Caki2 (cell line): ENCODE measurements around the gene POLR2J. TPM values are rescaled to one million over a fixed set of nuclear protein-coding genes. Genes with fewer than 3 reads are reported as not detected.

Experiments used
- DNase-seq: peaks from one replicate; pipeline ENCODE4 v3.0.0-alpha.2; 2015; ENCODE audit warnings: low read depth
- in situ Hi-C: cut with HindIII; loops from 2 replicates; pipeline ENCODE4 v1.10.0; 2016; ENCODE audit warnings: low sequenced_read_pairs, low pct_unique_long_range_greater_than_20kb, mixed read lengths
- total RNA-seq: library from RNA; depleted of rRNA; stranded (reverse); fragments of >200 nt; shearing (Covaris generic); gene quantifications from 2 replicates; pipeline ENCODE4 v1.2.3, GENCODE V29; 2014; ENCODE audit warnings: low replicate concordance; rRNA removed

The POLR2J gene
- total RNA-seq, 1 experiment from 2014 or later, result 53.0 TPM

GRCh38 chr7:102426268-102427018 is 52.3 kb downstream of the POLR2J start:
- in situ Hi-C loops, result no loop called here
- DNase-seq, result no peak

GRCh38 chr7:102425639-102426267 is 53.0 kb downstream of the POLR2J start:
- DNase-seq, result peak; percentile 75
- in situ Hi-C loops, result no loop called here

DNA sequence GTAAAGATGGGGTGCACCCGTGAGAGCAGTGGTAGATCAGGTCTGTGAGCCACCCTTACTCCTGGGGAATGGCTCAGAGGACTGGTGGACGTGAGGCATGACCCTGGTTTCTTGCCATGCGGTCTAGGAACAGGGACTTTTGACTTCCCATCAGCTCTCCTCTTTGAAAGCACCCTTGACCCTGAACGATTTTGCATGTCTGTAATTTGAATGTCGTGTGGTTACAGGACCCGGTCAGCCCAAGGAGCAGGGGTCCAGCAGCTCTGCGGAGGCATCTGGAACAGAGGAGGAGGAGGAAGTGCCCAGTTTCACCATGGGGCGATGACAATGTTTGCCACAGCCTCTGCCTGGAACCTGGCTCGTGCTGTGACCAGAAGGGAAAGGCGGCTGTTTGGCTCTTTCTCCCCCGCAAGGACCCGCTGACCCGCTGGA is 53.9 kb downstream of the POLR2J start:
- in situ Hi-C loops, result no loop called here

DNA sequence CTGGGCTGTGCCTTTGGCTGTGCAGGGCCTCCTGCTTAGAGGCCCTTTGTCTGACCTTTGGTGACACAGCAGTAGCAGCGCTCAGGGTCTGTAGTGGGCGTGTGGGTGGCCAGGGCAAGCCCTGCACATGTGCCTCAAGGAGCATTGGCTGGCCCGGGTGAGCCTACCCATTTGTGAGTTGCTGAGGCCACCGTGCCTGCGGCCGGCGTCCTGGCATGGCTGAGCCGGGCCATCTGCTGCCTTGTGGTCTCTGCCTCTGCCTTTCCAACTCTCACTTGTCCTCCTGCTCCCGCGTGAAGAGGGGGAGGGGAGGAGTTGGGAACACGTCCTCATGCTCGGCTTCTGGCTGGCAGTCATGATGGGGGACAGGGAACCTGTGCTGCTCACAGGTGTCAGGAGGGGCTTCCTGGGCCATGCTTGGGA is 54.6 kb downstream of the POLR2J start:
- in situ Hi-C loops, result no loop called here
- DNase-seq, result no peak

More for the DNA sequence above, 53.9 kb downstream of the POLR2J start:
- no peak for DNase-seq

Other genes starting within 250 kb of the POLR2J start
- 7.0 and 16.5 TPM in 2 replicates for gene SH2B2, start 192.1 kb downstream of the POLR2J start, total RNA-seq
- gene SPDYE6, start 122.5 kb downstream of the POLR2J start, total RNA-seq, result not detected in 2 replicates
- 26.1 and 26.2 TPM in 2 replicates for gene PRKRIP1, start 82.6 kb downstream of the POLR2J start, total RNA-seq
- gene ORAI2, start 45.3 kb downstream of the POLR2J start, total RNA-seq, result 76.0 and 106 TPM in 2 replicates
- 15.6 and 49.2 TPM in 2 replicates for gene ALKBH4, start 14.1 kb downstream of the POLR2J start, total RNA-seq
- 35.4 and 47.4 TPM in 2 replicates for gene LRWD1, start 13.9 kb downstream of the POLR2J start, total RNA-seq
- gene RASA4B, start 38.9 kb upstream of the POLR2J start, total RNA-seq, result 1.2 and 2.2 TPM in 2 replicates
- 27.6 TPM in 1 of 2 replicates, not detected in the other for gene UPK3BL2, start 64.8 kb upstream of the POLR2J start, total RNA-seq
- not detected in 2 replicates for gene SPDYE2, start 72.3 kb upstream of the POLR2J start, total RNA-seq
- gene POLR2J3, start 93.7 kb upstream of the POLR2J start, total RNA-seq, result 4.3 and 16.9 TPM in 2 replicates
- 2.9 and 6.9 TPM in 2 replicates for gene RASA4, start 137.8 kb upstream of the POLR2J start, total RNA-seq
- gene UPK3BL1, start 163.9 kb upstream of the POLR2J start, total RNA-seq, result 12.8 and 15.6 TPM in 2 replicates
- gene SPDYE2B, start 171.4 kb upstream of the POLR2J start, total RNA-seq, result not detected in 2 replicates
- gene POLR2J2, start 192.7 kb upstream of the POLR2J start, total RNA-seq, result not detected in 2 replicates